ENCODE results near the gene ABTB1. TPM values are rescaled to one million over a fixed set of nuclear protein-coding genes. Genes with fewer than 3 reads are reported as not detected.
A peak's percentile ranks its signal among the peaks of the same experiment; 100 is the strongest.

ABTB1 gene
- total RNA-seq, 1 donor from 2014 or later = 7.2 TPM

GRCh38 chr3:127682561-127682960 is 9.8 kb downstream of the ABTB1 start:
- Mint-ChIP-seq H3K27me3 (ENCODE audit: low read depth) (no peaks in the 10 kb centered on the region), H3K4me1 (peaks cover 5% of the 10 kb centered on the region), H3K36me3 (ENCODE audit: low read depth) (no peaks in the 10 kb centered on the region), H3K27ac (ENCODE audit: unreplicated experiment) (peak overlapping the region; percentile 78), H3K4me3 (no peak overlapping the region), H3K9me3 (no peaks in the 10 kb centered on the region)
- TF ChIP-seq, protein P1, sequence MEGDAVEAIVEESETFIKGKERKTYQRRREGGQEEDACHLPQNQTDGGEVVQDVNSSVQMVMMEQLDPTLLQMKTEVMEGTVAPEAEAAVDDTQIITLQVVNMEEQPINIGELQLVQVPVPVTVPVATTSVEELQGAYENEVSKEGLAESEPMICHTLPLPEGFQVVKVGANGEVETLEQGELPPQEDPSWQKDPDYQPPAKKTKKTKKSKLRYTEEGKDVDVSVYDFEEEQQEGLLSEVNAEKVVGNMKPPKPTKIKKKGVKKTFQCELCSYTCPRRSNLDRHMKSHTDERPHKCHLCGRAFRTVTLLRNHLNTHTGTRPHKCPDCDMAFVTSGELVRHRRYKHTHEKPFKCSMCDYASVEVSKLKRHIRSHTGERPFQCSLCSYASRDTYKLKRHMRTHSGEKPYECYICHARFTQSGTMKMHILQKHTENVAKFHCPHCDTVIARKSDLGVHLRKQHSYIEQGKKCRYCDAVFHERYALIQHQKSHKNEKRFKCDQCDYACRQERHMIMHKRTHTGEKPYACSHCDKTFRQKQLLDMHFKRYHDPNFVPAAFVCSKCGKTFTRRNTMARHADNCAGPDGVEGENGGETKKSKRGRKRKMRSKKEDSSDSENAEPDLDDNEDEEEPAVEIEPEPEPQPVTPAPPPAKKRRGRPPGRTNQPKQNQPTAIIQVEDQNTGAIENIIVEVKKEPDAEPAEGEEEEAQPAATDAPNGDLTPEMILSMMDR (conservative IDR thresholded peaks at IDR 0.05) = no peak
- no peak for DNase-seq (ENCODE audit: low read depth, low spot score)

GRCh38 chr3:127684871-127685707 is 12.3 kb downstream of the ABTB1 start:
- H3K27ac Mint-ChIP-seq (ENCODE audit: unreplicated experiment) = no peak overlapping the region
- H3K9me3 Mint-ChIP-seq = no peaks in the 10 kb centered on the region
- H3K4me3 Mint-ChIP-seq = no peak overlapping the region
- H3K36me3 Mint-ChIP-seq (ENCODE audit: low read depth) = no peaks in the 10 kb centered on the region
- peaks cover 5% of the 10 kb centered on the region for H3K4me1 Mint-ChIP-seq
- DNase-seq (ENCODE audit: low read depth, low spot score) = no peak
- TF ChIP-seq, protein P1 (conservative IDR thresholded peaks at IDR 0.05) = no peak
- no peaks in the 10 kb centered on the region for H3K27me3 Mint-ChIP-seq (ENCODE audit: low read depth)

GRCh38 chr3:127685708-127686511 is 13.2 kb downstream of the ABTB1 start:
- H3K36me3 Mint-ChIP-seq (ENCODE audit: low read depth) = no peaks in the 10 kb centered on the region
- no peak overlapping the region for H3K4me3 Mint-ChIP-seq
- no peaks in the 10 kb centered on the region for H3K9me3 Mint-ChIP-seq
- H3K27ac Mint-ChIP-seq (ENCODE audit: unreplicated experiment) = no peak overlapping the region
- DNase-seq (ENCODE audit: low read depth, low spot score) = no peak
- H3K4me1 Mint-ChIP-seq = peaks cover 5% of the 10 kb centered on the region
- no peaks in the 10 kb centered on the region for H3K27me3 Mint-ChIP-seq (ENCODE audit: low read depth)
- TF ChIP-seq, protein P1 (conservative IDR thresholded peaks at IDR 0.05) = no peak

GRCh38 chr3:127686512-127686894 is 13.8 kb downstream of the ABTB1 start:
- no peaks in the 10 kb centered on the region for H3K27me3 Mint-ChIP-seq (ENCODE audit: low read depth)

DNA sequence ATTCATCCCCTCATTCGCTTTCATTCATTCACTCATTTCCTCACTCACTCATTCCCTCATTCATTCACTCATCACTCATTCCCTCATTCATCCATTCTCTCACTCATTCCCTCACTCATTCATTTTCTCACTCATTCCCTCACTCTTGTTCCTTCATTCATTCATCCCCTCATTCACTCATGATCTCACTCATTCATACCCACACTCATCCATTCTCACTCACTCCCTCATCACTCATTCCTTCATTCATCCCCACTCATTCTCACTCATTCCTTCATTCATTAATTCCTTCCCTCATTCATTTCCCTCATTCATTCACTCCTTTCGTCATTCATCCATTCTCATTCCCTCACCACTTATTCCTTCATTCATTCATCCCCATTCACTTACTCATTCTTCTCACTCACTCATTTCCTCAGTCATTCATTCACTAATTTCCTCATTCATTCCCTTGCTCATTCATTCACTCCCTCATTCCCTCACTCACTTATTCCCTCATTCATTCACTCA is 14.5 kb downstream of the ABTB1 start:
- H3K4me3 Mint-ChIP-seq = no peak overlapping the region
- H3K4me1 Mint-ChIP-seq = peaks cover 5% of the 10 kb centered on the region
- H3K36me3 Mint-ChIP-seq (ENCODE audit: low read depth) = no peaks in the 10 kb centered on the region
- no peak overlapping the region for H3K27ac Mint-ChIP-seq (ENCODE audit: unreplicated experiment)
- no peak for DNase-seq (ENCODE audit: low read depth, low spot score)
- no peaks in the 10 kb centered on the region for H3K27me3 Mint-ChIP-seq (ENCODE audit: low read depth)
- no peaks in the 10 kb centered on the region for H3K9me3 Mint-ChIP-seq
- TF ChIP-seq, protein P1 (conservative IDR thresholded peaks at IDR 0.05) = no peak

More at GRCh38 chr3:127686512-127686894, 13.8 kb downstream of the ABTB1 start:
- peaks cover 5% of the 10 kb centered on the region for H3K4me1 Mint-ChIP-seq
- TF ChIP-seq, protein P1 (conservative IDR thresholded peaks at IDR 0.05) = no peak
- no peak overlapping the region for H3K4me3 Mint-ChIP-seq
- no peaks in the 10 kb centered on the region for H3K36me3 Mint-ChIP-seq (ENCODE audit: low read depth)
- no peaks in the 10 kb centered on the region for H3K9me3 Mint-ChIP-seq
- no peak overlapping the region for H3K27ac Mint-ChIP-seq (ENCODE audit: unreplicated experiment)
- DNase-seq (ENCODE audit: low read depth, low spot score) = no peak
